ENCODE results near the gene ADRB2. TPM values are rescaled to one million over a fixed set of nuclear protein-coding genes. Genes with fewer than 3 reads are reported as not detected.
A peak's percentile ranks its signal among the peaks of the same experiment; 100 is the strongest.

ADRB2 gene
- total and polyA plus RNA-seq, 5 donors: 2.4 to 9.2 (median 7.4) TPM

GRCh38 chr5:148817606-148818005 lies 8.8 kb upstream of the ADRB2 start:
- Histone ChIP-seq H3K27ac (ENCODE audit: low read length) (no peak overlapping the region), H3K27me3 (ENCODE audit: control insufficient read depth, insufficient read depth) (no peaks in the 10 kb centered on the region), H3K4me3 (ENCODE audit: low read length) (no peak overlapping the region), H3K4me1 (ENCODE audit: control insufficient read depth, insufficient read depth, low read length) (no peaks in the 10 kb centered on the region), H3K9me3 (ENCODE audit: control insufficient read depth, low read length) (no peaks in the 10 kb centered on the region)
- WGBS: 62% methylated on average over 1 of the region's 1 CpG
- intact Hi-C loops (cut with DNase I): no loop called here
- no peak for ATAC-seq
- DNase-seq: no peak

GRCh38 chr5:148820461-148821395 lies 5.7 kb upstream of the ADRB2 start:
- DNase-seq (no peak), ATAC-seq (no peak)
- no peak overlapping the region for H3K27ac ChIP-seq (ENCODE audit: low read length)
- H3K9me3 ChIP-seq (ENCODE audit: control insufficient read depth, low read length): no peaks in the 10 kb centered on the region
- H3K27me3 ChIP-seq (ENCODE audit: control insufficient read depth, insufficient read depth): no peaks in the 10 kb centered on the region
- no peak overlapping the region for H3K4me3 ChIP-seq (ENCODE audit: low read length)
- intact Hi-C loops (cut with DNase I): loop anchor here in 1 of 4 donors (10.0 kb wide), 2 partner anchors 144 to 294 kb away; no protein-coding TSS in a partner anchor
- no peaks in the 10 kb centered on the region for H3K4me1 ChIP-seq (ENCODE audit: control insufficient read depth, insufficient read depth, low read length)
- WGBS: 69% methylated on average over 6 of the region's 6 CpGs

GRCh38 chr5:148823871-148824270 lies 2.5 kb upstream of the ADRB2 start:
- Histone ChIP-seq H3K27ac (ENCODE audit: low read length) (no peak overlapping the region), H3K27me3 (ENCODE audit: control insufficient read depth, insufficient read depth) (no peaks in the 10 kb centered on the region), H3K4me3 (ENCODE audit: low read length) (no peak overlapping the region), H3K9me3 (ENCODE audit: control insufficient read depth, low read length) (no peaks in the 10 kb centered on the region), H3K4me1 (ENCODE audit: control insufficient read depth, insufficient read depth, low read length) (no peaks in the 10 kb centered on the region)
- ATAC-seq: no peak
- intact Hi-C loops (cut with DNase I): loop anchor here in 1 of 4 donors (10.0 kb wide), 2 partner anchors 141 to 291 kb away; no protein-coding TSS in a partner anchor
- WGBS: 71% methylated on average over 2 of the region's 2 CpGs
- no peak for DNase-seq

- no peaks in the 10 kb centered on the region for H3K4me1 ChIP-seq (ENCODE audit: control insufficient read depth, insufficient read depth, low read length)
- no peaks in the 10 kb centered on the region for H3K9me3 ChIP-seq (ENCODE audit: control insufficient read depth, low read length)
- peak overlapping the region; percentile 55 for H3K4me3 ChIP-seq (ENCODE audit: low read length)
- WGBS: under 1% methylated on average over 9 of the region's 9 CpGs
- no peaks in the 10 kb centered on the region for H3K27me3 ChIP-seq (ENCODE audit: control insufficient read depth, insufficient read depth)
- peak; percentile 23 to 63 for ATAC-seq
- intact Hi-C loops (cut with DNase I): loop anchor here in 3 of 4 donors (2.0 to 10.0 kb wide), 7 partner anchors 78 to 297 kb away; no protein-coding TSS in a partner anchor
- H3K27ac ChIP-seq (ENCODE audit: low read length): peak overlapping the region; percentile 96
- no peak for DNase-seq
Observed at GRCh38 chr5:148825716-148826052, 727 bp upstream of the ADRB2 start.

GRCh38 chr5:148826739-148827070 lies 294 bp downstream of the ADRB2 start:
- intact Hi-C loops (cut with DNase I): loop anchor here in 3 of 4 donors (2.0 to 10.0 kb wide), 7 partner anchors 79 to 296 kb away; no protein-coding TSS in a partner anchor
- Histone ChIP-seq H3K27ac (ENCODE audit: low read length) (peak overlapping the region; percentile 68), H3K27me3 (ENCODE audit: control insufficient read depth, insufficient read depth) (no peaks in the 10 kb centered on the region), H3K4me1 (ENCODE audit: control insufficient read depth, insufficient read depth, low read length) (no peaks in the 10 kb centered on the region), H3K4me3 (ENCODE audit: low read length) (peak overlapping the region; percentile 37), H3K9me3 (ENCODE audit: control insufficient read depth, low read length) (no peaks in the 10 kb centered on the region)
- WGBS: 2% methylated on average over 28 of the region's 28 CpGs
- ATAC-seq (peak in 1 of 2 donors; percentile 19), DNase-seq (no peak)

- H3K4me1 ChIP-seq (ENCODE audit: control insufficient read depth, insufficient read depth, low read length): no peaks in the 10 kb centered on the region
- intact Hi-C loops (cut with DNase I): loop anchor here in 3 of 4 donors (2.0 to 10.0 kb wide), 7 partner anchors 80 to 295 kb away; no protein-coding TSS in a partner anchor
- no peak for DNase-seq
- 52% methylated on average over 7 of the region's 7 CpGs for WGBS
- no peak for ATAC-seq
- peak overlapping the region; percentile 68 for H3K27ac ChIP-seq (ENCODE audit: low read length)
- no peaks in the 10 kb centered on the region for H3K27me3 ChIP-seq (ENCODE audit: control insufficient read depth, insufficient read depth)
- H3K4me3 ChIP-seq (ENCODE audit: low read length): peak overlapping the region; percentile 37
- no peaks in the 10 kb centered on the region for H3K9me3 ChIP-seq (ENCODE audit: control insufficient read depth, low read length)
Observed at GRCh38 chr5:148827723-148828122, 1.3 kb downstream of the ADRB2 start.

GRCh38 chr5:148828511-148829247 lies 2.3 kb downstream of the ADRB2 start:
- 34% methylated on average over 6 of the region's 6 CpGs for WGBS
- no peak for DNase-seq
- H3K4me1 ChIP-seq (ENCODE audit: control insufficient read depth, insufficient read depth, low read length): no peaks in the 10 kb centered on the region
- H3K4me3 ChIP-seq (ENCODE audit: low read length): peak overlapping the region; percentile 37
- ATAC-seq: no peak
- H3K27ac ChIP-seq (ENCODE audit: low read length): peak overlapping the region; percentile 66
- H3K9me3 ChIP-seq (ENCODE audit: control insufficient read depth, low read length): no peaks in the 10 kb centered on the region
- intact Hi-C loops (cut with DNase I): loop anchor here in 3 of 4 donors (5.0 to 10.0 kb wide), 6 partner anchors 81 to 294 kb away; no protein-coding TSS in a partner anchor
- H3K27me3 ChIP-seq (ENCODE audit: control insufficient read depth, insufficient read depth): no peaks in the 10 kb centered on the region

- 61% methylated on average over 3 of the region's 3 CpGs for WGBS
Observed at GRCh38 chr5:148829248-148829594, 2.8 kb downstream of the ADRB2 start.

GRCh38 chr5:148829734-148830133 lies 3.3 kb downstream of the ADRB2 start:
- DNase-seq: no peak
- WGBS: 44% methylated on average over 5 of the region's 5 CpGs
- no peaks in the 10 kb centered on the region for H3K27me3 ChIP-seq (ENCODE audit: control insufficient read depth, insufficient read depth)
- no peaks in the 10 kb centered on the region for H3K4me1 ChIP-seq (ENCODE audit: control insufficient read depth, insufficient read depth, low read length)
- H3K27ac ChIP-seq (ENCODE audit: low read length): peak overlapping the region; percentile 66
- intact Hi-C loops (cut with DNase I): loop anchor here in 3 of 4 donors (5.0 to 10.0 kb wide), 6 partner anchors 82 to 293 kb away; no protein-coding TSS in a partner anchor
- ATAC-seq: no peak
- peak overlapping the region; percentile 37 for H3K4me3 ChIP-seq (ENCODE audit: low read length)
- no peaks in the 10 kb centered on the region for H3K9me3 ChIP-seq (ENCODE audit: control insufficient read depth, low read length)

More at GRCh38 chr5:148829248-148829594, 2.8 kb downstream of the ADRB2 start:
- H3K4me3 ChIP-seq (ENCODE audit: low read length): peak overlapping the region; percentile 37
- ATAC-seq (no peak), DNase-seq (no peak)
- H3K27ac ChIP-seq (ENCODE audit: low read length): peak overlapping the region; percentile 66
- no peaks in the 10 kb centered on the region for H3K4me1 ChIP-seq (ENCODE audit: control insufficient read depth, insufficient read depth, low read length)
- intact Hi-C loops (cut with DNase I): loop anchor here in 3 of 4 donors (5.0 to 10.0 kb wide), 6 partner anchors 82 to 293 kb away; no protein-coding TSS in a partner anchor
- H3K9me3 ChIP-seq (ENCODE audit: control insufficient read depth, low read length): no peaks in the 10 kb centered on the region
- no peaks in the 10 kb centered on the region for H3K27me3 ChIP-seq (ENCODE audit: control insufficient read depth, insufficient read depth)

- Histone ChIP-seq H3K27ac (ENCODE audit: low read length) (peak overlapping the region; percentile 17), H3K9me3 (ENCODE audit: control insufficient read depth, low read length) (no peaks in the 10 kb centered on the region), H3K4me3 (ENCODE audit: low read length) (peak overlapping the region; percentile 37), H3K27me3 (ENCODE audit: control insufficient read depth, insufficient read depth) (no peaks in the 10 kb centered on the region), H3K4me1 (ENCODE audit: control insufficient read depth, insufficient read depth, low read length) (no peaks in the 10 kb centered on the region)
- ATAC-seq (no peak), DNase-seq (no peak)
- WGBS: 53% methylated on average over 2 of the region's 2 CpGs
- intact Hi-C loops (cut with DNase I): no loop called here
Observed at GRCh38 chr5:148830211-148830610, 3.8 kb downstream of the ADRB2 start.
